ENCODE results near the gene LRP1B.

Gene LRP1B

GRCh38 chr2:141458351-141458750 lies 672.5 kb downstream of the LRP1B start:
- no peaks in the 10 kb centered on the region for H3K79me2 ChIP-seq (ENCODE audit: low read length)
- no peaks in the 10 kb centered on the region for H3F3A ChIP-seq (ENCODE audit: insufficient read depth, low read length)
- H2AFZ ChIP-seq (ENCODE audit: low read length): no peak overlapping the region
- no peaks in the 10 kb centered on the region for H3K27me3 ChIP-seq (replicated peaks; ENCODE audit: insufficient read depth, low read length)
- no peaks in the 10 kb centered on the region for H3K9me2 ChIP-seq (replicated peaks; ENCODE audit: insufficient read depth, low read length)
- no peak overlapping the region for H3K27ac ChIP-seq (ENCODE audit: low read length)
- H3K4me1 ChIP-seq (ENCODE audit: low read length): no peaks in the 10 kb centered on the region
- H3K9ac ChIP-seq (ENCODE audit: low read length): no peak overlapping the region
- H3K9me3 ChIP-seq (replicated peaks; ENCODE audit: insufficient read depth, low read length): no peaks in the 10 kb centered on the region
- DNase-seq: no peak
- TF ChIP-seq EZH2 (optimal IDR thresholded peaks at IDR 0.05; ENCODE audit: low read depth, low read length) (no peak), EZH2phosphoT487 (IDR thresholded peaks at IDR 0.05; ENCODE audit: low read length) (no peak)
- TF ChIP-seq, protein P1, sequence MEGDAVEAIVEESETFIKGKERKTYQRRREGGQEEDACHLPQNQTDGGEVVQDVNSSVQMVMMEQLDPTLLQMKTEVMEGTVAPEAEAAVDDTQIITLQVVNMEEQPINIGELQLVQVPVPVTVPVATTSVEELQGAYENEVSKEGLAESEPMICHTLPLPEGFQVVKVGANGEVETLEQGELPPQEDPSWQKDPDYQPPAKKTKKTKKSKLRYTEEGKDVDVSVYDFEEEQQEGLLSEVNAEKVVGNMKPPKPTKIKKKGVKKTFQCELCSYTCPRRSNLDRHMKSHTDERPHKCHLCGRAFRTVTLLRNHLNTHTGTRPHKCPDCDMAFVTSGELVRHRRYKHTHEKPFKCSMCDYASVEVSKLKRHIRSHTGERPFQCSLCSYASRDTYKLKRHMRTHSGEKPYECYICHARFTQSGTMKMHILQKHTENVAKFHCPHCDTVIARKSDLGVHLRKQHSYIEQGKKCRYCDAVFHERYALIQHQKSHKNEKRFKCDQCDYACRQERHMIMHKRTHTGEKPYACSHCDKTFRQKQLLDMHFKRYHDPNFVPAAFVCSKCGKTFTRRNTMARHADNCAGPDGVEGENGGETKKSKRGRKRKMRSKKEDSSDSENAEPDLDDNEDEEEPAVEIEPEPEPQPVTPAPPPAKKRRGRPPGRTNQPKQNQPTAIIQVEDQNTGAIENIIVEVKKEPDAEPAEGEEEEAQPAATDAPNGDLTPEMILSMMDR (IDR thresholded peaks at IDR 0.05; ENCODE audit: low read length): no peak
- H4K20me1 ChIP-seq (ENCODE audit: insufficient read depth, low read length): no peaks in the 10 kb centered on the region
- no peak overlapping the region for H3K4me2 ChIP-seq (ENCODE audit: low read depth, low read length)
- H3K4me3 ChIP-seq (ENCODE audit: low read length): no peak overlapping the region
- H3K36me3 ChIP-seq (replicated peaks; ENCODE audit: insufficient read depth, low read length): no peaks in the 10 kb centered on the region

- H3K27ac ChIP-seq (ENCODE audit: low read length): no peak overlapping the region
- H3K27me3 ChIP-seq (replicated peaks; ENCODE audit: insufficient read depth, low read length): no peaks in the 10 kb centered on the region
- H3K4me2 ChIP-seq (ENCODE audit: low read depth, low read length): no peak overlapping the region
- no peak overlapping the region for H2AFZ ChIP-seq (ENCODE audit: low read length)
- H3K4me1 ChIP-seq (ENCODE audit: low read length): no peaks in the 10 kb centered on the region
- H4K20me1 ChIP-seq (ENCODE audit: insufficient read depth, low read length): no peaks in the 10 kb centered on the region
- H3K36me3 ChIP-seq (replicated peaks; ENCODE audit: insufficient read depth, low read length): no peaks in the 10 kb centered on the region
- H3K9me3 ChIP-seq (replicated peaks; ENCODE audit: insufficient read depth, low read length): no peaks in the 10 kb centered on the region
- H3K79me2 ChIP-seq (ENCODE audit: low read length): no peaks in the 10 kb centered on the region
- H3K9ac ChIP-seq (ENCODE audit: low read length): no peak overlapping the region
- DNase-seq: no peak
- no peaks in the 10 kb centered on the region for H3K9me2 ChIP-seq (replicated peaks; ENCODE audit: insufficient read depth, low read length)
- no peak overlapping the region for H3K4me3 ChIP-seq (ENCODE audit: low read length)
- H3F3A ChIP-seq (ENCODE audit: insufficient read depth, low read length): no peaks in the 10 kb centered on the region
- TF ChIP-seq, protein P1 (IDR thresholded peaks at IDR 0.05; ENCODE audit: low read length): no peak
- TF ChIP-seq EZH2phosphoT487 (IDR thresholded peaks at IDR 0.05; ENCODE audit: low read length) (no peak), EZH2 (optimal IDR thresholded peaks at IDR 0.05; ENCODE audit: low read depth, low read length) (no peak)
These were observed 674.9 kb downstream of the LRP1B start for GRCh38 chr2:141455877-141456276.

- no peaks in the 10 kb centered on the region for H3K79me2 ChIP-seq (ENCODE audit: low read length)
- no peak overlapping the region for H3K9ac ChIP-seq (ENCODE audit: low read length)
- H3K4me3 ChIP-seq (ENCODE audit: low read length): no peak overlapping the region
- no peaks in the 10 kb centered on the region for H3K9me2 ChIP-seq (replicated peaks; ENCODE audit: insufficient read depth, low read length)
- H3K27me3 ChIP-seq (replicated peaks; ENCODE audit: insufficient read depth, low read length): no peaks in the 10 kb centered on the region
- no peak overlapping the region for H3K4me2 ChIP-seq (ENCODE audit: low read depth, low read length)
- TF ChIP-seq EZH2phosphoT487 (IDR thresholded peaks at IDR 0.05; ENCODE audit: low read length): no peak
- TF ChIP-seq EZH2 (optimal IDR thresholded peaks at IDR 0.05; ENCODE audit: low read depth, low read length): no peak
- TF ChIP-seq, protein P1 (IDR thresholded peaks at IDR 0.05; ENCODE audit: low read length): no peak
- no peaks in the 10 kb centered on the region for H3F3A ChIP-seq (ENCODE audit: insufficient read depth, low read length)
- no peak for DNase-seq
- no peaks in the 10 kb centered on the region for H4K20me1 ChIP-seq (ENCODE audit: insufficient read depth, low read length)
- no peaks in the 10 kb centered on the region for H3K4me1 ChIP-seq (ENCODE audit: low read length)
- no peaks in the 10 kb centered on the region for H3K9me3 ChIP-seq (replicated peaks; ENCODE audit: insufficient read depth, low read length)
- H3K27ac ChIP-seq (ENCODE audit: low read length): no peak overlapping the region
- H3K36me3 ChIP-seq (replicated peaks; ENCODE audit: insufficient read depth, low read length): no peaks in the 10 kb centered on the region
- no peak overlapping the region for H2AFZ ChIP-seq (ENCODE audit: low read length)
These were observed 675.5 kb downstream of the LRP1B start for GRCh38 chr2:141455211-141455826.
